IPS DF 4.7 (cell line): ENCODE data around the gene CCSER1.
"Not testable (repeated sequence)": the region's sequence is repeated elsewhere in the genome, so short reads cannot be mapped to it uniquely, and the experiment has no call there.

ENCODE experiments used
- DNase-seq: peaks from one replicate; pipeline ENCODE4 v3.0.0-alpha.2; 2013; ENCODE audit warnings: low spot score; ENCODE audit errors: extremely low read depth

CCSER1 gene

GRCh38 chr4:91025241-91026148 lies 898.3 kb downstream of the CCSER1 start:
- DNase-seq, result no peak

GRCh38 chr4:91028228-91028627 lies 901.0 kb downstream of the CCSER1 start:
- no peak for DNase-seq

- DNase-seq, result no peak
Observed at GRCh38 chr4:91031761-91032160, 904.6 kb downstream of the CCSER1 start.

- no peak for DNase-seq
Observed at GRCh38 chr4:91032725-91033445, 905.7 kb downstream of the CCSER1 start.

- no peak for DNase-seq
Observed at GRCh38 chr4:91035276-91035675, 908.1 kb downstream of the CCSER1 start.

GRCh38 chr4:91037951-91038350 lies 910.8 kb downstream of the CCSER1 start:
- DNase-seq, result no peak

- DNase-seq, result no peak
Observed at GRCh38 chr4:91057871-91058270, 930.7 kb downstream of the CCSER1 start.

- DNase-seq, result no peak
Observed at GRCh38 chr4:91058345-91058744, 931.2 kb downstream of the CCSER1 start.

- no peak for DNase-seq
Observed at GRCh38 chr4:91064157-91064853, 937.1 kb downstream of the CCSER1 start.

- DNase-seq, result no peak
Observed at GRCh38 chr4:91065117-91065516, 937.9 kb downstream of the CCSER1 start.

- DNase-seq, result no peak
Observed at GRCh38 chr4:91070736-91071135, 943.5 kb downstream of the CCSER1 start.

- no peak for DNase-seq
Observed at GRCh38 chr4:91076147-91076546, 949.0 kb downstream of the CCSER1 start.

- DNase-seq, result no peak
Observed at GRCh38 chr4:91085961-91086360, 958.8 kb downstream of the CCSER1 start.

- no peak for DNase-seq
Observed at GRCh38 chr4:91087743-91088142, 960.5 kb downstream of the CCSER1 start.

GRCh38 chr4:91089178-91089577 lies 962.0 kb downstream of the CCSER1 start:
- no peak for DNase-seq

GRCh38 chr4:91092398-91092980 lies 965.3 kb downstream of the CCSER1 start:
- no peak for DNase-seq

GRCh38 chr4:91094220-91094619 lies 967.0 kb downstream of the CCSER1 start:
- DNase-seq, result not testable (repeated sequence)

- no peak for DNase-seq
Observed at GRCh38 chr4:91099666-91100065, 972.5 kb downstream of the CCSER1 start.

- no peak for DNase-seq
Observed at GRCh38 chr4:91108751-91109150, 981.6 kb downstream of the CCSER1 start.

- no peak for DNase-seq
Observed at GRCh38 chr4:91111556-91111955, 984.4 kb downstream of the CCSER1 start.

- no peak for DNase-seq
Observed at GRCh38 chr4:91113130-91113706, 986.0 kb downstream of the CCSER1 start.
